Fibroblast of upper back skin (primary cell): ENCODE results near the gene NME9.

Experiments used
- DNase-seq: peaks from one replicate; pipeline ENCODE4 v3.0.0-alpha.2; 2013

Gene NME9

DNA sequence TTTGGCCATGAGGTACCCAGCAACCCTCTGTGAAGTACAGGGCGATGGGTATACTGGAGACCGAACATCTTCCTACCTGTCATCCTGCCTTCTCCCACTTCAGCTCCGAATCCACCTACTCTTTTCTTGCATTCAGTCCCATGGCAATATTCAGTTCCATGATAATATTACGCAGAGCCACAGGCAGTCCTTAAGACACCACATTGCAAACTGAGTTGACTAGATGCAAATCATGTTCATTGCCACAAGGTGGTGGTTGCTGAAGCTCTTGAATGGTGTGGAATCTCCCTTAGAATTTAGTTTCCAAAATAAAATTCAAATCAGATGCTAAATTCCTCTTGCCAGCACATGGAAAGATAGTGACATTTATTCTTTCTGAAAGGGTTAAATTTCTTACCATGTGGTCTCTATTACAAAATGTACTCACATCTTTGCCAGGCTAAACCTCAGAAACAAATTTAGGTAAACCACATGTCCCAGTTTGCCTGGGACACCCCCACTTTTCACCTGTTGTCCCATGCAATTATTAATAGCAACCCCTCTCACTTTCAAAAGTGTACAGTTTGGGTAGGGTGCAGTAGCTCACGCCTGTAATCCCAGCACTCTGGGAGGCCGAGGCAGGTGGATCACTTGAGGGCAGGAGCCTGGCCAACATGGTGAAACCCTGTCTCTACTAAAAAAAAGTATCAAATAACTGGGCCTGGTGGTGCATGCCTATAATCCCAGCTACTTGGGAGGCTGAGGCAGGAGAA lies 1.7 kb upstream of the NME9 start:
- no peak for DNase-seq

DNA sequence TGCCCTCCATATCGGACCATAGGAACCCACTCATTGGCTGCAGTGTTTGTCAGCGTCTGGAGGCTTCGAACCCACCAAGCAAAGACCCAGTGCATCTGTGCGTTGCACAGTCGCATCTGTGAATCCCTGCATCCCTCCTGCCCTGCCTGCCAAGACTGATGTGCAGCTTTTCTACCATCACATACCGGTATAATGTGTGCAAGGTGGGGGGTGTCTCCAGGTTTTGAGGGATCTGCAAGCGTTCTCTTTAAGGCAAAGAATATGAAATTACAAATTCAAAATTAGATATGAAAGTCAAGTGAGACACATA lies 288 bp upstream of the NME9 start:
- DNase-seq = no peak

DNA sequence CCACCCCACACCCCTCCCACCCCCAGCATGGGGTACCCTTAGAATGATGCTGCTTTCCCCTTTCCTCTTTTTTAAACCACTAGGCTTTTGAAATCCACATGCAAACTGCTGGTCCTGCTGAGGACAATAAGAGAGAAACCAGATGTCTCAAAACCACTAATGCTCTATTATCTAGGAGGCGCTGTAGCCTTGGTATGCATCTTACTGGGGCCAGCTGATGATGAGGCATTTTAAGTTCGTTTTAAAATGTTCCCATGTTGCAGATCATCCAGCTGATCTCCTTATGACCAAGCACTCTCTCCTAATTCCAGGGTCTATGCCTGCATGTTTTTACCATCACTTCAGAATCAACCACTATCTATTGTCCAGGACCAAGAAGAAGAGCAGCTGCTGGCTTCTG lies 1.3 kb downstream of the NME9 start:
- peak; percentile 35 for DNase-seq

DNA sequence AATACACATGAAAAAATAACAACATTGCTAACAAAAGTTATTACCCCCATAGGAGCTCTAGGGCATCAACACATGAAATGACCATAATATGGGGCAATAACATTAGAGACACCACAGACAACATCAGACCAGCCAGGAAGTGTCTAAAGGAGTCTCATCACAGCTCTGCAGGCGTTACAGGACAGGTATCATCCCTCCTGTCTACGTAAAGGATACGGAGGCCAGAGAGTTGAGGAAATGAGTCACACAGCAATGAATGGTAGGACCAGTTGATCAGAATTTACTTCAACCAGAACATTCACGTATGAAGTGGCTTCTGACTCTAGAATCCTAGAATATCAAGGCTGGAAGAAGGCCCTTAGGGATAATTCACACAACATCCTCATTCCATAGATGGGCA lies 1.8 kb downstream of the NME9 start:
- DNase-seq = no peak

DNA sequence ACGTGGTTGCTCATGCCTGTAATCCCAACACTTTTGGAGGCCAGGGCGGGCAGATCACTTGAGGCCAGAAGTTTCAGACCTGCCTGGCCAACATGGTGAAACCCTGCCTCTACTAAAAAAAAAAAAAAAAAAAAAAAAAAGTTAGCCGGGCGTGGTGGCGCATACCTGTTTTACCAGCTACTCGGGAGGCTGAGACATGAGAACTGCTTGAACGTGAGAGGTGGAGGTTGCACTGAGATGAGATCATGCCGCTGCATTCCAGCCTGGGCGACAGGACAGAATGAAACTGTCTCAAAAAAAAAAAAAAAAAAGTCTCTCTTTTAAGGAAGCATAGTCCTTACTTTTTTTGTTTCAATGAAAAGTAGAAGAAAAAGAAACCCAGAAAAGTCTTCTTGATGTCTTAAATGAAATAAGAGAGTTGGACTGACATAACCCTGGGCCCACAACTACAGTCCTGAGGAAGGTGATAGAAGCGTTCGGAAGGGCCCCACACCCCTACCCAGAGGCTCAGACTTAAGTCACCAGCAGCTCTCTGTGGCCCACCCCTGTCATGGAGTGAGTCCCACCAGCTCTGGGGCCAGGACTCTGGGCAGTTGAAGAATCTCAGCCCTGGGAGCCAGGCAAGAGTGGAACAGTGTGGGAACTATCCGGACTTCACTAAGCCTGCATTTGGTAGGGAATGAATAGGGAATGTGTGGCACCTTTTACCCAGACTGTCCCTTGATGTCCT lies 2.6 kb downstream of the NME9 start:
- no peak for DNase-seq

DNA sequence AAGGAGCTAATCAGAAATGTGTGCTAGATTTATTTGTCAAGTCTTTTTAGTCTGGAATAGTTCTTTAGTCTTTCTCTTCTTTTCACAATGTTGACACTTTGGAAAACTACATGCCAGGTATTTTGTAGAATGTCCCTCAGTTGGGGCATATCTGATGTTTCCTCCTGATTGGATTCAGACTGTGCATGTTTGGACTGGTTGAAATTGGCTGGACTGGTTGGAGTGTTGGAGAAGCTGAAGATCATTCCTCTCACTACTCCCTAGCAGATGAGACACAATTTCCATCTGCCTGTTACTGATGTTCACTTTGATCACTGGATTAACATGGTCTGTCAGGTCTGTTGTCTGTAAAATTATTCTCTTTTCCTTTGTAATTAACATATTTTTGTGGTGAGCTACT lies 3.7 kb downstream of the NME9 start:
- no peak for DNase-seq

DNA sequence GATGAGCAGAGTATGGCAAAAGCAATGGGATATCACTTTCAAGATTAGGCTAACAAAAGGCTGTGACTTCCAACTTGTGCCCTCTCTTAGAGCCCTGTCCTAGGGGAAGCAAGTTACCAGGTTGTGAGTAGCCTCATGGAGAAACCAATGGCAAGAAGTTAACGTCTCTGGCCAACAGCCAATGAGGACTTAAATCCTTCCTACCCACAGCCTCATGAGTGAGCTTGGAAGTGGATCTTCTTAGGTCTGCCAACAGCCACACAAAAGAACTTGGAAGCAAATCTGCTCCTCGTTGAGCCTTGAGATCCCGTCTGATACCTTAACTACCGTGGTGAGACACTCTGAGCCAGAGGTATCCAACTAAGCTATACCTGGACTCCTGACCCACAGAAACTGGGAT lies 5.7 kb downstream of the NME9 start:
- DNase-seq = no peak

DNA sequence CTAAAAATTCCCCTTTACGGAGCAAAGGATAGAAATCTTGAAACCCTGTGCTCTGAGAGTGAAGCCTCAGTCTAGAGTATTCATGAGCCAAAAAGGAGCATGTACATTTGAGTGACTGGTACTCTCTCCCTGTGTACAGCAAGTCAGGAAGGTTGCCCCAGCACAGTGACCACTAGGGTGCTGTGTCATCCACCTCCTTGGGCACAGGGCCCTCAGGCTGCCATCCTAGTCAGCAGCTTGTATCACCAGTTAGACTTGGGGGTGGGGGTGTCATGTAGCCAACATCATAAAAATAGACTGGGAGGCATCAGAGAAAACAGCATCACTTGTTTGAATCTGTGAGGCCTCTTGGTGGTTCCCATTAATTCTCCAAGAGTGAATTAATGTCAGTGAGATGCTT lies 12.0 kb downstream of the NME9 start:
- no peak for DNase-seq

DNA sequence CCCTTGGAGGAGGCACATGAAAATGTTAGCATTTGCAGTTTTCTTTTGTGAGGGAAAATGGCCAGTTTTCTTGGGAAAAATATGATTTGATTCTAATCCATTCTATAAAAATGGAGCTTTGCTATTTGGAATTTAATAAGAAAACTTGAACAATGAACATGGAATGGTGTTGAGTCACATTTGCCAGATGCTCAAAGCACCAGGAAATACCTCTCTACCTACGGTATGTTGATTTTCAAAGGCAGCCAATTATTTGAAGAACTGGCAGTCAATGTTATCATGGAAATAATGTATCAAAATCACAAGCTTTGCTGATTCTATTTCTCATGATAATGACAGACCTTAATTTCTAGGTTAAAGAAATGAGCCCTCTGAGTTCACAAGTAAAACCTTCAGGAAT lies 14.9 kb downstream of the NME9 start:
- DNase-seq = peak; percentile 40

DNA sequence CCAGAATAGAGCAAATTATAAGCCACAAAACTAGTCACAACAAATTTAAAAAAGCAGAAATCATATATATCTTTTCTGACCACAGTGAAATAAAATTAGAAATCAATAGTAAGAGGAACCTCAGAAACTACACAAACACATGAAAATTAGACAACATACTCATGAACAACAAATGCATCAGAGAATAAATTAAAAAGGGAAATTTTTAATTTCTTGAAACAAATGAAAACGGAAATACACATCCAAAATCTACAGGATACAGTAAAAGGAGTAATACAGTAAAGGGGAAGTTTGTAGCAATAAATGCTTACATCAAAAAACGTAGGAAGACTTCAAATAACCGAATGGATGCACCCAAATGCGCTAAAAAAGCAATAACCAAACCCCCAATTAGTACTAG lies 19.2 kb downstream of the NME9 start:
- DNase-seq = no peak

DNA sequence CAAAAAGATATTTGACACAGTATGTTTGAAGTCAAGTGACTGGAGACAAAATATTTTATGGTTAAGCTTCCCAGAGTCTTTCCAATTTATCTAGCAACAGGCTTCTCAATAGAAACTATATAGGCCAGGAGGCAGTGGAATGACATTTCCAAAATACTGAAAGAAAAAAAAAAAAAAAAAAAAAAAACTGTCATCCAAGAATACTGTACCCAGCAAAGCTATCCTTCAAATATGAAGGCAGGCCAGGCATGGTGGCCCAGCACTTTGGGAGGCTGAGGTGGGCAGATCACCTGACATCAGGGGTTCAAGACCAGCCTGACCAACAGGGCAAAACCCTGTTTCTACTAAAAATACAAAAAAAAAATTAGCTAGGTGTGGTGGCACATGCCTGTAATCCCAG lies 20.9 kb downstream of the NME9 start:
- no peak for DNase-seq

DNA sequence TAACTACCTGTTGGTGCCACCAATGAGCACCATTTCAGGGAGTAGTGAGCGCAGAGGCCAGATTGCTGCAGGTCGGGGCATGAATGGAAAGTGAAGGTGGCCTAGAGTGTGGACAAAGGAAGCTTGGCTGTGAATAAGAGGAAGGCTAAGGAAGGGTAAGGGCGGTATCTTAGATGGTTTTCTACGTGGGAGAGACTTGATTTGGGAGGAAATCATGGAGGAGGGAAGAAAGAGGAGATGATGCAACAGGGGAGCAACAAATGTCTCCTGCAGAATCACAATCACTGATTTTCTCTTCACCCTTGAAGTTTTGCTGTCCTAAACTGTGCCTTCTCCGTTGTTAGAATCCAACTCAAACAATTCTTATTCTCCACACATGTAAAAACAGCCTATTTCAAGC lies 21.8 kb downstream of the NME9 start:
- DNase-seq = no peak

DNA sequence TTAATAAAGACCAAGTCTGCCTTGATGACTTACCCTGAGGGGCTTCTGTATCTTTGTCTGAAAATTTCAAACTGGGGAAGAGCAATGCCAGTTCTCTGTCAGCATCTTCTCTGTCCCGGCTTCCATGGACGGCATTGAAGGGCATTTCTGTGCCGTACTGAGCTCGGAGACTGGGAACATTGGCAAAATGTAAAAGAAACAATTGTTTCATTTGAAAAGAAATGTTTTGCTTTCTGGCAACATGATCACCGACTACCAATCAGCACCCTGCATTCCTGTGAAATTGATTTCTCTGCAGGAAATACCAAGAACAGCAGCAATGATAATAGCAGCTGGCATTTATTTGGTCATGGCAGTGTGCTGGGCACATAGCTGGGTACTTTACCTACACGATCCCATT lies 26.2 kb downstream of the NME9 start:
- no peak for DNase-seq

DNA sequence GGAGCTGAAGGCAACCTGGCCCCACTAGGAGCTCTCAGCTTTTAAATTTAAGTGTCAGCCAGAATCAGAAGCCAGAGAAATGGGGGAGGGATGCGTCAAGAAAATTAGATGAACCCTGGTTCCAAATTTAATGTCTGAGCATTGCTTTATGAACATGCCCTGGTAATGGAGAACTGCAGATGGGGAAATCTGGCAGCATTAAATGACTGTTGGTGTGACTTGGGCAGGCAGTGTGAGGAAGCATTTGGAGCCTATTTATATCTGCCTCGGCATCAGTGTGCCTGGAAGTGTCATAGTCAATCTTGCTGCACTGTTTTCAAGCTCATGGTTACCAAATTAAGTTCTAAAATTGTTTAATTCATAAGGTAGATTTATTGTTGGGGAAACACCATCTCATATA lies 29.0 kb downstream of the NME9 start:
- no peak for DNase-seq

DNA sequence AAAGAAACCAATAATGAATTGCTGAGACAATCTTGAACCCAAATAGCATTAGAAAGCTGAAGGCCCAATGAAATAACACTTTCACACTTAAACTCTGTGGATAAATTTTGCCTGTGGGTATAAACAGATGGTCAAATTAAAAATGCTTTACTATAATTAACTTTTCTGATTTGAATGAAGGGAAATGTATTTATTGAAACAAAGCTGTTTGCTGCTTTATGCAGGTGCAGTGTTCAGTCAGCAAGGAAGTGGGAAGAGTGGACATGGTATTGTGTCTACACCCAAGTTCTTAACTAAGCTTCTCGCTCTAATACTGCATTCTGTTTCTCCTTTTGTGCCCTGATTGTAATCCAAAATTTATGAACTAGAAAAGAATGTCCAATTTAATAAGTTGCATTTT lies 31.8 kb downstream of the NME9 start:
- DNase-seq = no peak

DNA sequence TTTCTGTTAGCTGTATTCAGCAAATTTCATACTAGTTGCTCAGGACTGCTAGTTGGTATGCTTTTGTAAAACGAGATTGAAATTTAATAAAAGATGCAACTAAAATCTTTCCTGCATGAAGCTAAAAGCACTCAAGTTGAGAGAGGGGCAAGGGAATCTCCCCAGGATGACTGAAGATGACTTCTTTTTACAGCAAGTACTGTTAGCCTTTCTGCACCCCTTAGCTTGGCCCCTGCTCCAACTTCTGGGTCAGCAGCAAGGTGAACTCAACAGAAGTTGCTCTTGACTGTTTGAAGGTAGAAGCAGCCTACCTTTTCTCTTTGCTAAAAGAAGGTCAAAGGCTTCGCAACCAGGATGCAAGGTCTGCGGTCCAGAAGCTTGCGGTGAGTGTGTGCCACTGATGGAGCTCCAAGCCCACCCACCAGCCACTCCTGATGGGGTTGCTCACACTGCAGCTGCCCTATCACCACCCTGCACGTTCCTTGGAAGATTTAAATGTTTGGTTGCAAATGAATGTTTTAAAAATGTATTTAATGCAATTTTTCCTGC lies 32.5 kb downstream of the NME9 start:
- no peak for DNase-seq

DNA sequence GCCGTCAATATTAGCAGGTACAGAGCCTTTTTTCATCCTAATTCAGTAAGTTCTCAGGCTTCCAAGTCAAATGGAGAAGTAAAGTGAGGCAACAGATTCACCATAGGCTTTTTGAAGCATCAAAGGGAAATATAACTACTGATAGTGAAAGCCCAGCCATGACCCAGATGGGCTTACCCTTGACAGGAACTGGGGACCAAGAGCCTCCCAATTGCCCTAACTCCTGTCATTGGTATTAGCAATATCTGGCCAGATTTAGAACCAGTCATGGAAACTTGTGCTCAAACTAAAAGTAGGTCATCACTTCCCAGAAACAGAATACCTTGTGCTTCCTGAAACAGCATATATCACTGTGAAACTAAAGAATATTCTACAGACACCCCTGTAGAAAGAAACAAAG lies 33.0 kb downstream of the NME9 start:
- DNase-seq = no peak

DNA sequence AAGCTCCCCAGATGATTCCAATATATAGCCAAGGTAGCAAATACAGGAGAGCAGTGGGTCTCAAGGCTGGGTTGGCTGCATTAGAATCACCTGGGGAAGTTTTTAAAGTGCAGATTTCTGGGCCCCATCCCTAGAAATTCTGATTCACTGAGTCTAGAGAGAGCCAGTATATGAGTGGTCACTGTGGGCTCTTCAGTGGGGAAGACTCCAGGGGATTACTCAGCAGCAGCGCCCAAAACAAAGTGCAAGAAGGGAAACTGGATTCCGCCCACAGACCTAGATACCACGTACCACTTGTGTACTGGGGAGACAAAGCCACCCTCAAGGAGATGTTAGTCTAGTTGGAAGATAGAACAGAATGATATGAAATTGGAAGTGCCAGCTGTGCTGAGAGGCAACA lies 40.0 kb downstream of the NME9 start:
- DNase-seq = no peak

DNA sequence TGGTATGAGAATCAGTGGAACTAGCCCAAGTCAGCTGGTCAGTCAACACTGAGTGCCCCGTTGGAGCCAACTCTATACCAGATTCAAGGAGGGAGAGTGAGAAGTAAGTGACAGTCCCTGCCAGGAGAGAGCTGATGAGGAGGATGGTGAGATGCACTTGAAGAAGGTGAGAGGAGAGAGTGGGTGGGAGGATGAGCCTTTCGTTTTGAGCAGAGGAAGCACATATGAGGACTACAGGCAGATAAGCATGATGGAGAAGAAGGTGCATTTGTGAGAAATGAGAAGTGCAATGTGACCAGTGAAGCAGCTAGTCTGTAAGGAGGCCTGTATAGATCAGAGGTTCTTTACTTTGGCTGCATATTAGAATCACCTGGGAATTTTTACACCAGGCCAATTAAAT lies 40.4 kb downstream of the NME9 start:
- no peak for DNase-seq

DNA sequence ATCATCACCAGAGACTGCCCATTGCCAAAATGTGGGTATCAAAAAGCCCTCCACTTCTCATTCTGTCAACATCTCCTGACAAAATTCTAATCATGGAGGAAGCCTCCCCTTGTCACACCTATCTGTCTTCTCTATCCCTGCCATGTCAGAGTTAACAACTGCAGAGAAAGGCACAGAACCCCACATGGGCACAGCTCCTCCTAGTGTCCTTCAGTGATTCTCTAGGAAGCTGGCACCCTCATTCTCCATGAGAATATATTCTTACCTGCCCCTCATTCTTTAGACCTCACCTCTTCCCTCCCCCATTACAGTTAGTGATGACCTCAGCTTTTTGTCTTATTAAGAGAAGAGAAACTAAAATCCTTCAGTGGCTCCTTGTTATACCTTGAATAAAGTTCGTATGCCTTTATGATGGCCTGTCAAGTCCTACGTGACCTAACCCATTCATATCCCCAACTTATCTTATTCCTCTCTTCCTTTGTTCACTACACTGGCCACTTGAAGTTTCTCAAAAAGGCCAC lies 44.6 kb downstream of the NME9 start:
- DNase-seq = no peak

DNA sequence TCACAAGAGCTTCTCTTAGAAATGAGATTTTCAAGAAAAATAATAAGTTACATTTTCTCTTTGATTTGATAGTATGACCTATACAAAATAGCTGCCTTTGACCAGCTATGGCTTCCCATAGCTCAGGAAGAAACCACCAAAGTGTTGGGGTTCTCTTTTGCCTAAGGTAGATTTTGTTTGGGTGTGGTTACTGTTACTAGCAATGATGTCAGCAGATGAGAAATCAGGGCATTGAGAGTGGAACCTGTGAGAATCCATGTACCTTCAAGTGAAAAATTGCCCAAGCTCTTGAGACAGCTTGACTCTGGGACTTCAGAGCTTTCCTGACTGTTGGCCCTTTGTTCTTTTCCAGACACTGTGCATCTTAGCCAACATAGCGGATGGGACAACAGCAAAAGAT lies 45.6 kb downstream of the NME9 start:
- no peak for DNase-seq

DNA sequence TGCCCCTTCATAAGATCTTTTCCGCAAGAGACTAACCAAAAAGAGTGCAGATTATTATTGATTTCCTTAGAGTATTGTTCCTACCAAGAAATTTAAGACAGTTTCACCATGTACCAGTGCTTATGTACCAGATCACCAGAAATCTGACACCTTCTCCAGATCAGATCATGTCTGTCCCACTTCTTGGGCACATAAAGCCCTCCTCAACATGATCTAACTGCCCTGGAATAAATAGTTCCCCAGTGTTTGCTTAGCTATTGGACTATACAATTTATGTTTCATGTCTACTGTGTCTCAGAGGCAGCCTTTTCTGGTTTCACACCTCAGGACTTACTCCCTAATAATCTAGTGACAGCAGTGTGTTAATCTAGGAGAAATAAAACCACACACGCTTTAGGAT lies 46.8 kb downstream of the NME9 start:
- no peak for DNase-seq

DNA sequence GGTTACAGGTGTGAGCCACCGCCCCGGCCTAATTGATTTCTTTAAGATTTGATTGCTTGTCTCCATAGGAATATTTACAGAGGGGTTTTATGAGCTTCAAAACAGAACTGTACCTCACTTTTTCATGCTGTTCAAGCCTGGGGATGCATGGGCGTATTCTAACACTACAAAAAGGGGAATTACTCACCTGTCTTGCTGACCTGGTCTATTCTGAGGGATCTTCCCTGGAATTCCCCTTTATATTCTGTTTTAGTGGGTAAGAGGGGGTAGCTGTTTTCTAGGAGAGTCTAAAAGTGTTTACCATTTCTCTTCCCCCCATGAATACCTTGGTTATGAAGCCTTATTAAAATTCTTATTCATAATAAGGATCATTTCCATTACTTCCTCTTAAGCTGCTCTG lies 48.1 kb downstream of the NME9 start:
- no peak for DNase-seq

DNA sequence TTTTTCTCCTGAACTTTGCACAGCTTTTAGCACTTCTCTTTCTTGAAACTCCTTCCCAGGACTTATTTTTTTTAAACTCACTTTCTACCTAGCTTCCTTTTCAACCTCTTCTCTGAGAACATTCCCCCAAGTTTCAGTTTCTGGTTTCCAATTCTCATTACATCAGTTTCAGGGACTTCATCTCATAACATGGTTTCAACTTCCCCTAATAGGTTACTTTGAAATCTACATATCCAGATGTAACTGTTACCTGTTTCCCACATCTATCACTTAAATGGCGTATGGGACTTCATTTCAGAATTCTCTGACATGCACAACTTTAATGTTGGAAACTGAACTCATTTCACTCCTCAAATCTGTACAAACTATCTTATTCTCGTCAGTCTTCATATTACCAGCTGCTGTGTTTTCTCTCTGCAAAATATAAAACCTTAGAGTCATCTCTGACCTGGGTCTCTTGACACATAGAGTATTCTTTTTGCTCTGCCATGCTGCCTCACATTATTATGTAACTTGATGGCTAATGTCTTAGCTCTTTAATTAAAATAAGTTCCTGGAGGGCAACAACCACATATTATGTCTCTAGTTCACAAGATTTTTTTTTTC lies 58.4 kb downstream of the NME9 start:
- DNase-seq = no peak
